Epithelial cell of prostate (primary cell): ENCODE results near the gene THRB.

Experiments
- DNase-seq: peaks from one replicate; pipeline ENCODE4 v3.0.0-alpha.2; 2011; ENCODE audit warnings: low read depth, low spot score
- H3K27ac ChIP-seq: fragments of 450-650 bp; 2 replicates; pipeline ENCODE4 v1.5.1; 2017; ENCODE audit warnings: mild to moderate bottlenecking

The THRB gene

GRCh38 chr3:24513463-24513862 lies 18.8 kb upstream of the THRB start:
- DNase-seq: no peak
- H3K27ac ChIP-seq: no peak overlapping the region

DNA sequence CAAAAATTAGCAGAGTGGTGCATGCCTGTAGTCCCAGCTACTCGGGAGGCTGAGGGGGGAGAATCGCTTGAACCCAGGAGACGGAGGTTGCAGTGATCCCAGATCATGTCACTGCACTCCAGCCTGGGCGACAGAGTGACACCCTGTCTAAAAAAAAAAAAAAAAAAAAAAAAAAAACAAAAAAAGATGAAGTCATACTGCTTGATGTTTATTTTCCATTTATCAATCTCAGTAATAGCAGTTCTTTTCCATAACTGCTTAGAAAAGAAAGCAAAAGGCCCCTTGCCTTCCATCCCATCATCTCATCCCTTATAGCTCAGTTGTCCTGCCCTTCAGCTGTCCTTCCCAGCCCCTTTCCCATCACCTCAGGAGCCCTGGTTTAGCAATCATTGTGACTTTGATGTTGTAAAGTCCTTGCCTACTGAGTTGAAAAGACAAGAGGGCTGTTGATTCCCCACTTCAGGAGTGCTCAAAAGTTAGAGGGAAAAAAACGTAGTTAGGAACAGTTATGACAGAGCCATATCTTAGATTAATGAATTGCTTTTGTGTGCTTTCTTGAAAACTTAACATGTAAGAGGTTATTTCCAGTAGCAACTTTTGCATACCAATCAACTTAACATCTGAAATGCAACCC lies 18.0 kb upstream of the THRB start:
- H3K27ac ChIP-seq: no peak overlapping the region
- DNase-seq: no peak

DNA sequence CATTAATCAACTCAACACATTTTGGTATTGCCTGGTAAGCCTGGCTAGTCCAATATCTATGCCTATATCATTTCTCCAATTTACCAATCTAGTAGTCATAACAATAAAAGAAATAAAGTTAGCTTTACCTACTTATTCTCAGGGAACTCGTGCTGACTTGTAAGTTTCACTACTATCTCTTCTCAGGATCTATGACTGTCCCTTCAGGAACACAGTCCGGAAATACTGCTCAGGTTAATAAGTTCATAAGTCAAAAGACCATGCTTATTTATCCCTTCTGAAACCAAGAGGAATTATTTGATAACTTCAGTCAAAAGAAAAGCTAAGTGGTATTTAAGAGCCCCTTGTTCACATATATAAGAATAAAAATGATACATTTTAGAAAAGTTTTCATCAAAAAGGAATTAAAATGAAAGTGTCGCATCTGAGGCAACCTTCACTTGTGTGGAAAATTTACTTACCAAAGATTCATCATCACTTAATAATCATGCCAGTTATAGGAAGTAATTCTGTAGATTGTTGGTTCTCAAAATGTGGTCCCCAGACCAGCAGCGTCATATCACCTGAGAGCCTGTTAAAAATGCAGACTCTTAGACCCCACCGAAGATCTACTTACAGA lies 15.5 kb upstream of the THRB start:
- peak overlapping the region; percentile 83 for H3K27ac ChIP-seq

GRCh38 chr3:24508423-24508839 lies 13.8 kb upstream of the THRB start:
- DNase-seq: peak; percentile 81
- H3K27ac ChIP-seq: peak overlapping the region; percentile 83

More for the DNA sequence above, 15.5 kb upstream of the THRB start:
- DNase-seq: peak; percentile 88

- peak overlapping the region; percentile 83 for H3K27ac ChIP-seq
- no peak for DNase-seq
Measured at GRCh38 chr3:24507776-24508422, 13.2 kb upstream of the THRB start.

GRCh38 chr3:24506966-24507775 lies 12.5 kb upstream of the THRB start:
- DNase-seq: no peak
- peak overlapping the region; percentile 83 for H3K27ac ChIP-seq

- no peak overlapping the region for H3K27ac ChIP-seq
- no peak for DNase-seq
Measured at GRCh38 chr3:24505691-24506550, 11.3 kb upstream of the THRB start.

DNA sequence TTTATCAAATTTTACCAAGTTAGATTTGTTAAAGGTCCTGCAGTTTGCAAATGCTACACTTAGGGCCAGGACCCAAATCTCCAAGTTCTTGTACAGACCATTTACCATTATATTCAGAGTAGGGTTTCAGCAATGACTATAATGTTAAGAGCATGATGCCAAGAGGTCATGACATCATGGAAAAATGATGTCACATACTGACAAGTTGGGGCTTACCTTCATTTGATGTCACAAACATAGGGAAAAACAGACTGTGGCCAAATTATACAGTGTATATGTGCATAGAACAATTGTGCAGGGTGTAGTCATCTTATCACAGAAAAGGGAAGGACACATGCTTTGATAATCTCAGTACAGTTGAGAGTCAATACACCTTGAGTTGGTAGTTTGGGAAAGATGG lies 10.1 kb upstream of the THRB start:
- DNase-seq: no peak

GRCh38 chr3:24503616-24504113 lies 9.0 kb upstream of the THRB start:
- no peak for DNase-seq
- H3K27ac ChIP-seq: no peak overlapping the region

More for the DNA sequence above, 10.1 kb upstream of the THRB start:
- H3K27ac ChIP-seq: no peak overlapping the region

DNA sequence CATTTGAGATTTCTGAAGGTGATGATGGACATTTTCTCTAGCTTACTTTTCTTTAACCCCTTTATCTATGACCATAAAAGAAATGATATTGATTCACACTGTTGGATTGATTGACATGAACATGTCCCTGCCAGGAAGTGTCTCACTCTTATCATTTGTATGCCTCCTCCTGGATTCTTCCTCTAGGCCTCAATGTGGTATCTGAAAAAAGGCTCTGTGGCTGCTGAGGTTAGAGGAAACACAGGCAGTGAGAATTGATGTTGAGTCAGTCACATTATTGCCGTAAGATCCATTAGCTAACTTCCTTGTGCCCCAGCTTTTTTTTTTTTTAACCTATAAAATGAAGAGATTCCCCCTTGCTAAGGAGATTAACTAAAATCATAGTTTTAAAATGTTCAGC lies 8.0 kb upstream of the THRB start:
- DNase-seq: peak; percentile 61
- H3K27ac ChIP-seq: peak overlapping the region; percentile 33

- no peak for DNase-seq
- H3K27ac ChIP-seq: no peak overlapping the region
Measured at GRCh38 chr3:24500806-24501205, 6.2 kb upstream of the THRB start.

DNA sequence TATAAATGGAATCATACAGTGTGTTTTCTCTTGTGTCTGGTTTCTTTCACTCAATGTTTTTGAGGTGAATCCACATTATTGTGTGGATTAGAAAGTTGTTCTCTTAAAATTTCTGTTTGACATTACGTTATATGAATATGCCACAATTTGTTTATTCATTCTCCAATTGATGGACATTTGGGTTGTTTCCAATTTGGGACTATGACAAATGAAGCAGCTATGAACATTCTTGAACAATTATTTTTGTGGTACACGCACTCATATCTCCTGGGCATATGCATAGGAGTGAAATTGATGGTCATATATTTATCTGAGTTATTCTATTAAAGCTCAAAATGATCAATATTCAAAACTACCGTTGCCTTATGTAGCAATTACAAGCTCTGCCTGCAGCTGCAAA lies 5.3 kb upstream of the THRB start:
- H3K27ac ChIP-seq: no peak overlapping the region
- no peak for DNase-seq

DNA sequence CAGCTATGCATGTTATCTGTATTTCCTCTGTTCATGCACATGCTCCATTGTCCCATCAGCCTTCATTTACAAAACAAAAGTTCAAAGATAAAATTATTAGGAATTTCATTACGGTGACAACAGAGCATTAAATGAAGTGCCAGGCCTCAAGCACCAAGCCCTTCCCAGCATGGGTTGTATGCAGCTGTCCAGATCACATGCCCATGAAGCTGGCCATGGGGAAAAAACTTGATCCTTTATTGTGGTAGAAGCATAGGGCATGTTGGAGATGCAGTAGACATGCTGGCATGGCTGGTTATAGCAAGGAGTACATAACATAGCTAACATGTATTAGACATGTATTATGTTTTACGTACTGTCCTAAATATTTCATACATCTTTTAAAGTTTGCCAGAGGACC lies 4.1 kb upstream of the THRB start:
- H3K27ac ChIP-seq: no peak overlapping the region
- DNase-seq: no peak

DNA sequence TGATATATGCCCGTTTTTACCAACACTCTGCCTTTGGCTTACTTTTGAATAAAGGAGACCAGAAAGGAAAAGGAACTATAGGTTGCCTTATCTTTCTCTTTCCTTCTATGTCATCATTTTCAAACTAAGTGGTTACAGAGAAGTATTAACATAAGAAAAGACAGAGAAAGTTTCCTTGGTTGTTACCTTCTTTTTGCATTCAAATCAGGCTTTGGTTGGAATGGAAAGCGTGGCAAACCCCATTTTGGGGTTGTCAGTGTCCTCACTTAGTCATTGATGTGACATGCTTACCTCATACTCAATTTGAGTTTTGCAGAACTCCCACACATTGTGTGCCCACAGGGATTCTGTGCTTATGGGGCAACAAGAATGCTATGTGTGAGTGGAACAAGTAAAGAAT lies 3.7 kb upstream of the THRB start:
- no peak for DNase-seq

GRCh38 chr3:24497942-24498341 lies 3.3 kb upstream of the THRB start:
- H3K27ac ChIP-seq: no peak overlapping the region
- DNase-seq: no peak

More for the DNA sequence above, 3.7 kb upstream of the THRB start:
- H3K27ac ChIP-seq: no peak overlapping the region

GRCh38 chr3:24496529-24497482 lies 2.2 kb upstream of the THRB start:
- no peak for DNase-seq
- H3K27ac ChIP-seq: no peak overlapping the region

GRCh38 chr3:24495326-24495994 lies 810 bp upstream of the THRB start:
- no peak for DNase-seq
- peak overlapping the region; percentile 95 for H3K27ac ChIP-seq
